T-helper 2 cell treated with Interferon-gamma antibody and Interleukin-4, amounts not matched to agents 100 ng/mL and 5 ng/mL, for 36 hours (primary cell): ENCODE measurements around the gene LIX1L. TPM values are rescaled to one million over a fixed set of nuclear protein-coding genes. Genes with fewer than 3 reads are reported as not detected.

ENCODE experiments used
- intact Hi-C: fragments of 100-400 bp; cut with micrococcal nuclease; formaldehyde crosslinking; loops from one replicate; pipeline ENCODE4 v1.15.1; 2023
- total RNA-seq: library from RNA; stranded (reverse); gene quantifications from 2 replicates; pipeline ENCODE4 v1.2.3, GENCODE V29; 2022

The LIX1L gene
- total RNA-seq, 1 donor from 2014 or later = 39.3 TPM

GRCh38 chr1:145964328-145965118, 6.7 kb upstream of the LIX1L start, which contains the start of the genes ANKRD34A and POLR3GL:
ANKRD34A (minus strand) TSS chr1:145964575; CDS start chr1:145961759, 2,816 bp downstream.
POLR3GL (plus strand) TSS chr1:145964690; CDS start chr1:145974866, 10,176 bp downstream.
- intact Hi-C loops = loop anchor here (1.0 to 2.0 kb wide), 4 partner anchors 8 to 106 kb away; partner anchors contain the start of genes PIAS3 and RBM8A

GRCh38 chr1:145963265-145964019, 5.6 kb upstream of the LIX1L start:
- intact Hi-C loops = loop anchor here (1.0 to 2.0 kb wide), 4 partner anchors 7 to 105 kb away; partner anchors contain the start of genes PIAS3 and RBM8A

GRCh38 chr1:145962157-145963102, 4.6 kb upstream of the LIX1L start:
- intact Hi-C loops = no loop called here

GRCh38 chr1:145961425-145962156, 3.8 kb upstream of the LIX1L start:
- intact Hi-C loops = no loop called here

GRCh38 chr1:145961109-145961424, 3.2 kb upstream of the LIX1L start:
- intact Hi-C loops = no loop called here

GRCh38 chr1:145960468-145961108, 2.8 kb upstream of the LIX1L start:
- intact Hi-C loops = no loop called here

- intact Hi-C loops = loop anchor here (2.0 kb wide), 2 partner anchors 33 to 75 kb away; partner anchors contain the start of genes ANKRD35 and RBM8A
These were observed 2.2 kb upstream of the LIX1L start for GRCh38 chr1:145959957-145960467.

- intact Hi-C loops = loop anchor here (2.0 kb wide), 2 partner anchors 33 to 75 kb away; partner anchors contain the start of genes ANKRD35 and RBM8A
These were observed 1.5 kb upstream of the LIX1L start for GRCh38 chr1:145959333-145959732.

GRCh38 chr1:145958734-145959133, 917 bp upstream of the LIX1L start:
- intact Hi-C loops = loop anchor here (1.0 to 2.0 kb wide), 4 partner anchors 21 to 99 kb away; partner anchors contain the start of genes ANKRD35, PIAS3 and RBM8A

- intact Hi-C loops = loop anchor here (1.0 to 2.0 kb wide), 4 partner anchors 7 to 80 kb away; partner anchors contain the start of genes ANKRD34A, PEX11B, POLR3GL and TXNIP
These were observed 905 bp downstream of the LIX1L start for GRCh38 chr1:145956781-145957442.

- intact Hi-C loops = loop anchor here (1.0 to 2.0 kb wide), 4 partner anchors 8 to 80 kb away; partner anchors contain the start of genes ANKRD34A, PEX11B, POLR3GL and TXNIP
These were observed 1.5 kb downstream of the LIX1L start for GRCh38 chr1:145956361-145956760.

- intact Hi-C loops = no loop called here
These were observed 2.4 kb downstream of the LIX1L start for GRCh38 chr1:145955436-145955835.

GRCh38 chr1:145953861-145954260, 4.0 kb downstream of the LIX1L start:
- intact Hi-C loops = no loop called here

- intact Hi-C loops = no loop called here
These were observed 4.9 kb downstream of the LIX1L start for GRCh38 chr1:145952903-145953302.

GRCh38 chr1:145951526-145951925, 6.3 kb downstream of the LIX1L start:
- intact Hi-C loops = no loop called here

GRCh38 chr1:145949219-145949618, 8.6 kb downstream of the LIX1L start:
- intact Hi-C loops = no loop called here

- intact Hi-C loops = no loop called here
These were observed 10.3 kb downstream of the LIX1L start for GRCh38 chr1:145947551-145947950.

- intact Hi-C loops = no loop called here
These were observed 11.3 kb downstream of the LIX1L start for GRCh38 chr1:145946477-145946986.
